GM23338 (cell line): ENCODE results near the gene CNTNAP2. TPM values are rescaled to one million over a fixed set of nuclear protein-coding genes. Genes with fewer than 3 reads are reported as not detected.
A peak's percentile ranks its signal among the peaks of the same experiment; 100 is the strongest.
"Not testable (repeated sequence)": the region's sequence is repeated elsewhere in the genome, so short reads cannot be mapped to it uniquely, and the experiment has no call there.

Experiments used
- ATAC-seq: fragments of 200-7000 bp; cut with Tn5 transposase; 3 replicates; pipeline ENCODE4 v1.9.1; 2020
- DNase-seq: peaks from one replicate; pipeline ENCODE4 v3.0.0-alpha.2; 2015; ENCODE audit warnings: low spot score
- H2AFZ ChIP-seq: fragments of 200-600 bp; sonication (generic); 2 replicates; pipeline ENCODE4 v1.8.0; 2016; ENCODE audit warnings: antibody characterized with exemption, mild to moderate bottlenecking, moderate library complexity
- H3F3A ChIP-seq: fragments of 200-600 bp; sonication (generic); replicated peaks from 2 replicates; pipeline ENCODE4 v1.8.0; 2017; ENCODE audit warnings: antibody characterized with exemption, mixed run types, low read depth
- H3K27ac ChIP-seq: fragments of 200-600 bp; sonication (generic); 2 replicates; pipeline ENCODE4 v1.6.1; 2016; ENCODE audit warnings: low read depth
- H3K27me3 ChIP-seq: fragments of 200-600 bp; sonication (generic); 2 replicates; pipeline ENCODE4 v1.8.0; 2016; ENCODE audit warnings: mild to moderate bottlenecking, mixed run types, moderate library complexity; ENCODE audit not compliant: insufficient read depth
- H3K36me3 ChIP-seq: fragments of 200-600 bp; sonication (generic); 2 replicates; pipeline ENCODE4 v1.8.0; 2016; ENCODE audit warnings: mild to moderate bottlenecking; ENCODE audit not compliant: insufficient read depth
- H3K4me1 ChIP-seq: fragments of 200-600 bp; sonication (generic); 2 replicates; pipeline ENCODE4 v1.8.0; 2016; ENCODE audit warnings: mild to moderate bottlenecking, moderate library complexity; ENCODE audit not compliant: insufficient read depth
- H3K4me2 ChIP-seq: fragments of 200-600 bp; sonication (generic); 2 replicates; pipeline ENCODE4 v1.7.1; 2017; ENCODE audit warnings: mixed run types
- H3K4me3 ChIP-seq: fragments of 200-600 bp; sonication (generic); 2 replicates; pipeline ENCODE4 v1.6.1; 2016; ENCODE audit warnings: mixed run types
- H3K79me2 ChIP-seq: fragments of 200-600 bp; sonication (generic); replicated peaks from 2 replicates; pipeline ENCODE4 v1.8.0; 2017; ENCODE audit warnings: mild to moderate bottlenecking; ENCODE audit not compliant: insufficient read depth
- H3K9me2 ChIP-seq: fragments of 200-600 bp; sonication (generic); 2 replicates; pipeline ENCODE4 v1.8.0; 2017; ENCODE audit not compliant: insufficient read depth
- H4K20me1 ChIP-seq: fragments of 200-600 bp; sonication (generic); replicated peaks from 2 replicates; pipeline ENCODE4 v1.8.0; 2017; ENCODE audit warnings: mild to moderate bottlenecking; ENCODE audit not compliant: insufficient read depth
- H3K27ac Mint-ChIP-seq: 2 replicates; pipeline ENCODE4 v1.8.0; 2020; ENCODE audit warnings: inconsistent platforms, mild to moderate bottlenecking, moderate library complexity, mixed read lengths
- H3K27me3 Mint-ChIP-seq: 3 replicates; pipeline ENCODE4 v1.8.0; 2022; ENCODE audit warnings: low read depth, mild to moderate bottlenecking, moderate library complexity, mixed read lengths, inconsistent platforms; ENCODE audit not compliant: insufficient read depth, poor library complexity
- H3K36me3 Mint-ChIP-seq: 3 replicates; pipeline ENCODE4 v1.8.0; 2021; ENCODE audit warnings: low read depth, mild to moderate bottlenecking, inconsistent platforms, moderate library complexity, mixed read lengths
- H3K4me1 Mint-ChIP-seq: 3 replicates; pipeline ENCODE4 v1.8.0; 2020; ENCODE audit warnings: mild to moderate bottlenecking, inconsistent platforms, mixed read lengths
- H3K4me3 Mint-ChIP-seq: 3 replicates; pipeline ENCODE4 v1.8.0; 2021; ENCODE audit warnings: moderate library complexity, mild to moderate bottlenecking, inconsistent platforms, mixed read lengths
- H3K9me3 Mint-ChIP-seq: 3 replicates; pipeline ENCODE4 v1.8.0; 2020; ENCODE audit warnings: moderate library complexity, mild to moderate bottlenecking, inconsistent platforms, mixed read lengths
- CREB1 ChIP-seq: fragments of 250-450 bp; sonication (Bioruptor Pico); IDR thresholded peaks from 2 replicates; pipeline ENCODE4 v1.5.0; 2020; ENCODE audit warnings: low read depth, mild to moderate bottlenecking, moderate library complexity
- EZH2 ChIP-seq: fragments of 200-600 bp; sonication (generic); IDR thresholded peaks from one replicate; pipeline ENCODE4 v1.8.0; 2017; ENCODE audit warnings: antibody characterized with exemption, mild to moderate bottlenecking, low read depth; ENCODE audit not compliant: unreplicated experiment
- EZH2phosphoT487 ChIP-seq: fragments of 200-600 bp; sonication (generic); IDR thresholded peaks from one replicate; pipeline ENCODE4 v1.8.1; 2018; ENCODE audit warnings: antibody characterized with exemption; ENCODE audit not compliant: unreplicated experiment
- JUNB ChIP-seq: IDR thresholded peaks from one replicate; pipeline ENCODE4 v1.6.1; 2016; ENCODE audit warnings: antibody characterized with exemption; ENCODE audit not compliant: unreplicated experiment
- NANOG ChIP-seq: IDR thresholded peaks from 2 replicates; pipeline ENCODE4 v1.6.1; 2016; ENCODE audit warnings: antibody characterized with exemption, borderline replicate concordance
- POLR2AphosphoS5 ChIP-seq: IDR thresholded peaks from 2 replicates; pipeline ENCODE4 v1.6.1; 2016; ENCODE audit warnings: antibody characterized with exemption, low read depth
- STAT1 ChIP-seq: IDR thresholded peaks from one replicate; pipeline ENCODE4 v1.6.1; 2016; ENCODE audit warnings: antibody characterized with exemption; ENCODE audit not compliant: unreplicated experiment
- ZNF331 ChIP-seq: fragments of 250-450 bp; sonication (Bioruptor Pico); IDR thresholded peaks from 2 replicates; pipeline ENCODE4 v1.5.0; 2020; ENCODE audit warnings: low read depth, mild to moderate bottlenecking, moderate library complexity
- polyA plus RNA-seq: library from polyadenylated mRNA; unstranded; fragments of >200 nt; fragmentation: Nextera tagmentation; extraction: Ambion mirVana; gene quantifications from 2 replicates; pipeline ENCODE4 v1.2.1, GENCODE V29; 2016
- total RNA-seq: library from RNA; depleted of rRNA; stranded (reverse); fragments of >200 nt; shearing (Covaris generic); gene quantifications from 2 replicates; pipeline ENCODE4 v1.2.3, GENCODE V29; 2014
- TF ChIP-seq, protein P1 (sequence below), 2 experiments: fragments of 200-600 bp in 1 of 2; sonication (generic) in 1 of 2; conservative IDR thresholded peaks; 2 replicates each; pipeline versions ENCODE4 v1.5.1 to v1.6.1; 2016 to 2017; ENCODE audit warnings: antibody characterized with exemption in 2 of 2, low read depth in 2 of 2, mild to moderate bottlenecking in 2 of 2, moderate library complexity in 1 of 2
- TF ChIP-seq, protein P2 (sequence below): IDR thresholded peaks from 2 replicates; pipeline ENCODE4 v1.6.1; 2016; ENCODE audit warnings: antibody characterized with exemption

Gene CNTNAP2
- total and polyA plus RNA-seq, 2 experiments from 2014 or later = 38.2 to 61.3 TPM

DNA sequence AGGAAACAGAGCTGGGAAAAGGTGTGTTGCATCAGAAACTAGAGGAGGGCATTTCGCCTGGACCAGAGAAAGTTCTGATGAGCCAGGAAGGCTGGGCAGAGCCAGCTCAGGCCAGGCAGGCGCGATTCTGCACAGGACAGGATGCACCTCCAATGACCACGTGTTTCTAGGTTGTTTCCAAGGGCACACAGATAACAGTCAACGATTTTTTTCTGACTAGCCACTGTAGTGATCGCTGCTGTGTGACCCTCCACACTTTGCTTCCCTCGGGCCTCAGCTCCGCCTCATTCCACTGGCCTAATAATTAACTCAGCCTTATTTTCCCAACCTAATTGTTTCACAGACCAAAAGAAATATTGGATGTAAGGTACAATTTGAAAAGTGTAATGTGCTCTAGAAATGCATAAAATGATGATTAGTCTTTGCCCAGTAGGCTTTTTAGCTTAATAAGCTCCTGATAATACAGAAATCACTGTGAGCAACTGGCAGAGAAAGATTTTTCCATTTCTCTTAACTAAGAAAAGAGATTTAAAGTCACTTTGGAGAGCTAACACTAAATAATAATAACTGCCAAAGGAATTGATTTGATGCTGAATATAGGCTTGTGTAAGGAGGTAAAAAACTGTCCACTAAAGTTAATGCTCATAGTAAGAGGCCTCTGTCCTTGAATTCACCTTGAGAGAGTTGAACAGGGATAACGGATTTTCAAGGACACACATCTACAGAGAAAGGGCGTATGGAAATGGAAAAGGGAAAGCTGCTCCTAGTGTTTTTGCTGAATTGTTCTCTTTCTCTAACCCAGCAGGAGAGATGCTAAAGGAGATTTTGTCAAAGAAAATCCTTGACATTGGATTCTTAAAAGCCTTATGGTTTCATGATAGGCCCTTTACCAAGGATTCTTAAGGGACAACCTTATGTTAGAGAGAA, 2183.0 kb downstream of the CNTNAP2 start:
- no peak overlapping the region for H3K4me3 ChIP-seq
- H3K27me3 Mint-ChIP-seq = peaks cover 2% of the 10 kb centered on the region
- no peaks in the 10 kb centered on the region for H3K79me2 ChIP-seq
- H3K9me3 Mint-ChIP-seq = no peaks in the 10 kb centered on the region; the same call in 2 of the 3 replicates
- peak overlapping the region; percentile 89; the same call in 1 of the 2 replicates for H2AFZ ChIP-seq
- no peak overlapping the region for H3K4me3 Mint-ChIP-seq
- H3K4me1 Mint-ChIP-seq = peaks cover 21% of the 10 kb centered on the region; the same call in 2 of the 3 replicates
- no peaks in the 10 kb centered on the region for H4K20me1 ChIP-seq
- H3K36me3 ChIP-seq = no peaks in the 10 kb centered on the region
- DNase-seq (no peak), ATAC-seq (no peak; the same call in 2 of the 3 replicates)
- peak overlapping the region; percentile 14 for H3K27ac Mint-ChIP-seq
- H3F3A ChIP-seq = no peaks in the 10 kb centered on the region
- peak overlapping the region; percentile 5; the same call in 1 of the 2 replicates for H3K27ac ChIP-seq
- peaks cover 2% of the 10 kb centered on the region; the same call in 1 of the 3 replicates for H3K36me3 Mint-ChIP-seq
- H3K4me2 ChIP-seq = no peak overlapping the region; the same call in 1 of the 2 replicates
- peaks cover 28% of the 10 kb centered on the region for H3K4me1 ChIP-seq
- H3K9me2 ChIP-seq = peaks cover 11% of the 10 kb centered on the region
- TF ChIP-seq JUNB = no peak
- no peak for TF ChIP-seq EZH2phosphoT487
- TF ChIP-seq, protein P1, sequence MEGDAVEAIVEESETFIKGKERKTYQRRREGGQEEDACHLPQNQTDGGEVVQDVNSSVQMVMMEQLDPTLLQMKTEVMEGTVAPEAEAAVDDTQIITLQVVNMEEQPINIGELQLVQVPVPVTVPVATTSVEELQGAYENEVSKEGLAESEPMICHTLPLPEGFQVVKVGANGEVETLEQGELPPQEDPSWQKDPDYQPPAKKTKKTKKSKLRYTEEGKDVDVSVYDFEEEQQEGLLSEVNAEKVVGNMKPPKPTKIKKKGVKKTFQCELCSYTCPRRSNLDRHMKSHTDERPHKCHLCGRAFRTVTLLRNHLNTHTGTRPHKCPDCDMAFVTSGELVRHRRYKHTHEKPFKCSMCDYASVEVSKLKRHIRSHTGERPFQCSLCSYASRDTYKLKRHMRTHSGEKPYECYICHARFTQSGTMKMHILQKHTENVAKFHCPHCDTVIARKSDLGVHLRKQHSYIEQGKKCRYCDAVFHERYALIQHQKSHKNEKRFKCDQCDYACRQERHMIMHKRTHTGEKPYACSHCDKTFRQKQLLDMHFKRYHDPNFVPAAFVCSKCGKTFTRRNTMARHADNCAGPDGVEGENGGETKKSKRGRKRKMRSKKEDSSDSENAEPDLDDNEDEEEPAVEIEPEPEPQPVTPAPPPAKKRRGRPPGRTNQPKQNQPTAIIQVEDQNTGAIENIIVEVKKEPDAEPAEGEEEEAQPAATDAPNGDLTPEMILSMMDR (conservative IDR thresholded peaks at IDR 0.05; ENCODE audit: low read depth in 2 of 2) = no peak
- no peak for TF ChIP-seq STAT1
- no peak for TF ChIP-seq ZNF331
- TF ChIP-seq EZH2 = no peak
- no peak for TF ChIP-seq POLR2AphosphoS5
- no peak for TF ChIP-seq CREB1 (CRISPR knock-in tag)
- no peak for TF ChIP-seq NANOG
- TF ChIP-seq, protein P2, sequence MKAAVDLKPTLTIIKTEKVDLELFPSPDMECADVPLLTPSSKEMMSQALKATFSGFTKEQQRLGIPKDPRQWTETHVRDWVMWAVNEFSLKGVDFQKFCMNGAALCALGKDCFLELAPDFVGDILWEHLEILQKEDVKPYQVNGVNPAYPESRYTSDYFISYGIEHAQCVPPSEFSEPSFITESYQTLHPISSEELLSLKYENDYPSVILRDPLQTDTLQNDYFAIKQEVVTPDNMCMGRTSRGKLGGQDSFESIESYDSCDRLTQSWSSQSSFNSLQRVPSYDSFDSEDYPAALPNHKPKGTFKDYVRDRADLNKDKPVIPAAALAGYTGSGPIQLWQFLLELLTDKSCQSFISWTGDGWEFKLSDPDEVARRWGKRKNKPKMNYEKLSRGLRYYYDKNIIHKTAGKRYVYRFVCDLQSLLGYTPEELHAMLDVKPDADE = no peak
- no peaks in the 10 kb centered on the region for H3K27me3 ChIP-seq

DNA sequence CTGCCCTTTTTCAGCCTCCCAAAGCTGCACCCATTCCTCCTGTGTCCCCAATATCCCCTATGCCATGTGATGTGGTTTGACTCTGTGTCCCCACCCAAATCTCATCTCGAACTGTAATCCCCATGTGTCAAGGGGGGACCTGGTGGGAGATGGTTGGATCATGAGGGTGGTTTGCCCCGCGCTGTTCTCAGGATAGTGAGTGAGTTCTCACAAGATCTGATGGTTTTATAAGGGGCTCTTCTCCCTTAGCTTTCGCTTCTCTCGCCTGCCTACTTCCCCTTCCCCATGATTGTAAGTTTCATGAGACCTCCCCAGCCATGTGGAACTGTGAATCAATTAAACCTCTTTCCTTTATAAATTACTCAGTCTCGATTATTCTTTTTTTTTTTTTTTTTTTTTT, 2185.8 kb downstream of the CNTNAP2 start:
- H3K27ac Mint-ChIP-seq, H3K27me3 Mint-ChIP-seq, H3F3A ChIP-seq, H3K36me3 ChIP-seq, H3K36me3 Mint-ChIP-seq, H3K4me3 Mint-ChIP-seq, H3K9me2 ChIP-seq, H2AFZ ChIP-seq, DNase-seq, H3K27ac ChIP-seq, H3K79me2 ChIP-seq, ATAC-seq, H3K4me3 ChIP-seq, H4K20me1 ChIP-seq, H3K9me3 Mint-ChIP-seq, H3K27me3 ChIP-seq, H3K4me2 ChIP-seq: not testable (repeated sequence)
- H3K4me1 Mint-ChIP-seq = peaks cover 26% of the 10 kb centered on the region; the same call in 2 of the 3 replicates
- H3K4me1 ChIP-seq = peaks cover 30% of the 10 kb centered on the region
